Esophagus mucosa (tissue), 1 donor: ENCODE data around the gene PSMG3. TPM values are rescaled to one million over a fixed set of nuclear protein-coding genes. Genes with fewer than 3 reads are reported as not detected.
A peak's percentile ranks its signal among the peaks of the same experiment; 100 is the strongest.

Experiments used
- ATAC-seq: fragments of 200-7000 bp; cut with Tn5 transposase; one replicate; pipeline ENCODE4 v1.9.1; 2020
- total RNA-seq: library from RNA; stranded (reverse); gene quantifications from one replicate; pipeline ENCODE4 v1.2.4, GENCODE V29; 2023
- donor health status: DM: yes; HTN: yes; CAD: no.

PSMG3 gene
- total RNA-seq, 1 donor from 2014 or later, result 39.8 TPM

DNA sequence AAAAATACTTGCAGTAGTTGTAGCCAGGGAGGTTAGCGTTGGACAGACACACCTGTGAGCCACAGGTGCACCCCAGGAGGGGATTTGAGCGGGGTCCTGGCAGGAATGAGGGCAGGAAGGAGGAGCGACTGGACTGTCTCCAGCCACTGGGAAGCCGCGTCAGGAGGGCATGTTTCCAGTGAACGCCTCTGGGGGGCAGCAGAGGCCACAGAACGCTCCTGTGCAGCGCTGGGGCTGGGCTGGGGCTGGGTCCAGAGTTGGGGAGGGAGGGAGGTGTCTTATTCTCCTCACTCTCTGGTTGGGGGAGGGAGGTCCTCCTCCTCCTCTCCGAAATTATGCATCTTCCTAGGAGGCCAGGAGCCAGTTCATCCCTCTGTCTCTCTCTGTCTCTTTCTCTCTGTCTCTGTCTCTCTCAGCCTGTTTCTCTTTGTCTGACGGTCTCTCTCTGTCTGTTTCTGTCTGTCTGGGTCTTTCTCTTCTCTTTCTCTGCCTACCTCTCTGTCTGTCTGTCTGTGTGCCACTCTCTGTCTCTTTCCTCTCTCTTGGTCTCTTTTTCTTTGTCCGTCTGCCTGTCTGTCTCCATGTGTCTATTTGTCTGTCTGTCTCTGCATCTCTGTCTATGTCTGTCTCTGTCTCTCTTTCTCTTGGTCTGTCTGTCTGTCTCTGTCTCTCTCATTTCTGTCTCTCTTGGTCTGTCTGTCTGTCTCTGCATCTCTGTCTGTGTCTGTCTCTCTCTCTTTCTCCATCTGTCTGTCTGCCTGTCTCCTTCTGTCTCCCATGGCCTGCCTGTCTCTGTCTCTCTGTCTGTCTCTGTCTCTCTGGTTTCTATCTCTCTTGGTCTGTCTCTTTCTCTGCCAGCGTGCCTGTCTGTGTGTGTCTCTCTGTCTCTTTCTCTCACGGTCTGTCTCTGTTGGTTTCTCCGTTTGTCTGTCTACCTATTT is 9.9 kb upstream of the PSMG3 start:
- ATAC-seq, result peak; percentile 83

GRCh38 chr7:1578513-1578912 is 8.7 kb upstream of the PSMG3 start:
- no peak for ATAC-seq

DNA sequence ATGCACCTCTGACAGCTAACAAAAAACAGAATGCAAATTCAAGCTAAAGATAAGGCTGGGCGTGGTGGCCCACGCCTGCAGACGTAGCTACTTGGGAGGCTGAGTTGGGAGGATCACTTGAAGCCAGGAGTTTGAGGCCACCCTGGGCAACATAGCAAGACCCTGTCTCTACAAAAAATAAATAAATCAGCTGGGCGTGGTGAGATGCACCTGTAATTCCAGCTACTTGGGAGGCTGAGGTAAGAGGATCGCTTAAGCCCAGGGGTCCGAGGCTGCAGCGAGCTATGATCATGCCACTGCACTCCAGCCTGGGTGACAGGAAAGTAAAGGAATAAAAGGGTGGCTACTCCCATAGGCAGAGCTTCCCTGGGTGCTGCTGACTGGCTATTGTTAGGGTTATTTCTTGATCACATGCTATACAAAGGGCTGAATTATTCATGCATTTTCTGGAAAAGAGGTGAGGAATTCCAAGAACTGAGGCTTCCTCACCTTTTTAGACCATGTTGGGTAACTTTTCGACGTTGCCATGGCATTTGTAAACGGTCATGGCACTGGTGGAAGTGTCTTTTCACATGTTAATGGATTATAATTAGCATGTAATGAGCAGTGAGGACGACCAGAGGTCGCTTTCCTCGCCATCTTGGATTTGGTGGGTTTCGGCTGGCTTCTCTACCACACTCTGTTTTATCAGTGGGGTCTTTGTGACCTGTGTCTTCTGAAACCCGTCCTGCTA is 6.9 kb upstream of the PSMG3 start:
- ATAC-seq, result no peak

GRCh38 chr7:1575809-1576208 is 6.0 kb upstream of the PSMG3 start:
- no peak for ATAC-seq

GRCh38 chr7:1572111-1572822 is 2.4 kb upstream of the PSMG3 start:
- no peak for ATAC-seq

DNA sequence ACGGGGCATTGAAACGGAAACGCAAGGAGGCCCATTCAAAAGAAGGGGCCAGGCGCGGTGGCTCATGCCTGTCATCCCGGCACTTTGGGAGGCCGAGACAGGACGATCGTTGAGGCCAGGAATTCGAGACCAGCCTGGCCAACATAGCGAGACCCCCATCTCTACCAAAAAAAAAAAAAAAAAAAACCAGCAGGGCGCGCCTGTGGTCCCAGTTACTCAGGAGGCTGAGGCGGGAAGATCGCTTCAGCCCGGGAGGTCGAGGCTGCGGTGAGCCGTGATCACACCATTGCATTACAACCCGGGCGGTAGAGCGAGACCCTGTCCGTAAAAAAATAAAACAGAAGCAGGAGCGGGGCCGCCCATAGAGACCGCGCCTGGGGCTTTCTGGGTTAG is 396 bp downstream of the PSMG3 start:
- ATAC-seq, result no peak

GRCh38 chr7:1569016-1569415 is 816 bp downstream of the PSMG3 start:
- ATAC-seq, result peak; percentile 1

GRCh38 chr7:1567896-1568510 is 1.8 kb downstream of the PSMG3 start:
- peak; percentile 50 for ATAC-seq

DNA sequence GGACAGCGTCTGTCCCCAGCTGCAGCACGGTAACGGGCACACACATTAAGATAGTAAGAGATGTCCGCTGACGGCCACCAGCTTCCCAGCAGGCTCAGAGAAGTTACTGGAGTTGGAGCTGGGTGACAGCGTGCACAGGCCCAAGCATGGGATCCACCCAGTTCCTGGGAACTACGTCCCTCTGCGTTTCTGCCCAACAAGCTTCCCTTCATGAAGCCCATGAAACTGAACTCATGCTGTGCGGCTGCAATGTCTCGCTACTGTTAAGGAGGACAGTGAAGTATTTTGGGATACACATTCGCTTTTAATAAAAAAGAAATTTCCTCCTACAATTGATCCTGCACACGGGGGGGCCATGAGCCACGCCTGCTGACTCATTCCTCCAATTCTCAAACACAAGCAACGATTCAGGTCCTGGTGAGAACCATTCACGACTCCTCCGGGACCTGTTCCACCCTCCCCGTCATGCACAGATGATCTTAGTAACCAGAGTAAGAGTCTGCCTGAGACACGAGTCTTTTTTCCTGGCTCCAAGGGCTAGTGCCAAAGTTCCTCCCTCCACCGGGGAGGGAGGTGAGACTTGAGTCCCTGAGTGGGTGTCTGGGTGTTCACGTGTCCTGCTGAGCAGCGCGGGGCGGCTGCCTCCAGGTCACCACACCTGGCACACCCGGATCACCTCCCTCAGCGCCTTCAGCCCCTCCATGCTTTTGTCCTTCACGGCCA is 2.6 kb downstream of the PSMG3 start:
- ATAC-seq, result peak; percentile 77

GRCh38 chr7:1566687-1567048 is 3.2 kb downstream of the PSMG3 start:
- ATAC-seq, result peak; percentile 2

DNA sequence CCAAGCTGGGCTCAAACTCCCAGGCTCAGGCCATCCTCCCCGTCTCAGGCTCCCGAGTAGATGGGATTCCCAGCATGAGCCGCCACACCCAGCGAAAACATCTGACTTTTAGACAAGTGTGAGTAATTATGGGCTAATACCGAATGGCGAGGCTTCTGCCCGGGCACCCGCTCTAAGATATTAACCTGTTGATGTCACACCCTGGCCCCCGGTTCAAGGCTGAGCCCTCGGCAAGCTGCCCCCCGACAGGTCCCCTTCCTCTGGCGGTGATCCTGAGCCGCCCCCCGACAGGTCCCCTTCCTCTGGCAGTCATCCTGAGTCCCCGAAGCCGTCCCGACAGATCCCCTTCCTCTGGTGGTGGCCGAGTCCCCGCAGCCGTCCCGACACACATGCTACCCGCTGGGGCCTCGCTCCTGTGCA is 5.2 kb downstream of the PSMG3 start:
- peak; percentile 7 for ATAC-seq

GRCh38 chr7:1563981-1564602 is 5.7 kb downstream of the PSMG3 start:
- ATAC-seq, result no peak

DNA sequence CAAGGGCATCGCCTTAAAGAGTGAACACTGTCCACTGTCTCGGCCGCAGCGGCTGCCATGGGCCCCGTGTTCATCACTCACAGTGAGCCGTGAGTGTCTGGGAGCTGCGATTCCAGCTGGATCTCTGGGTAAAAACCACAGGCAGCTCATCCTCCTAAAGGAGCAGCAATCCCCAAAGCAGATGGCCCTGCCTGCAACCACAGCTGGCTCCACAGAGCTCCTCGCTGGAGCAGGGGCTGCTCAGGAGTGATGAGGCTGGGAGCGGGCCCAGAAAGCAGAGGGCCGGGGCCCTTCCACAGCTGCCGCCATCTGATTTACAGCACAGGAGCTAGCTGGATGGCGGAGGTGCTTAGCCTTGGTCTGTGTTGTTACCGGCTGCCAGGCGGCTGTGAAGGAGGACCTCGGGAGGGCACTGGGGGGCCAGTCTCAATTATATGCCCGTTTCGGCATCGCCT is 7.2 kb downstream of the PSMG3 start:
- ATAC-seq, result no peak

DNA sequence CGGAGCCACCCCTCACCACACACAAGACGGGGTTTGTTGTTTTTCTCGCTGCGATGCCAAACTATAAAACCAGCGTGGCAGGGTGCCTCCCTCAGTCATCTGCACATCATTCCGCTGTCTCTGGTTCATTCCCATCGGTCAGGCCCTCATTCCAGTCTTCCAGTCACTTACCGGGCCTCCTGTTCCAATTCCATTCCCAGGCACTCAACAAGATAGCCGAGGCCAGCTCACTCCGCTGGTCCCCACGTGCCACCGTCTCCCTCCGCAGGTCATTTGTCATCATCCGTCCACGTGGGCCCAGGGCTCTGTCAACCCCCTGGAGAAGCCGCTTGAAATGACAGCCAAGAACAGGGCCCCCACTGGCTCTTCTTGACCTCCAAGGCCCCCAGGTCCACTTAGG is 7.7 kb downstream of the PSMG3 start:
- ATAC-seq, result no peak

- no peak for ATAC-seq
These were observed 8.5 kb downstream of the PSMG3 start for GRCh38 chr7:1561036-1561940.

- peak; percentile 30 for ATAC-seq
These were observed 9.2 kb downstream of the PSMG3 start for GRCh38 chr7:1560620-1561031.

GRCh38 chr7:1559626-1560590 is 9.9 kb downstream of the PSMG3 start:
- ATAC-seq, result peak; percentile 53

DNA sequence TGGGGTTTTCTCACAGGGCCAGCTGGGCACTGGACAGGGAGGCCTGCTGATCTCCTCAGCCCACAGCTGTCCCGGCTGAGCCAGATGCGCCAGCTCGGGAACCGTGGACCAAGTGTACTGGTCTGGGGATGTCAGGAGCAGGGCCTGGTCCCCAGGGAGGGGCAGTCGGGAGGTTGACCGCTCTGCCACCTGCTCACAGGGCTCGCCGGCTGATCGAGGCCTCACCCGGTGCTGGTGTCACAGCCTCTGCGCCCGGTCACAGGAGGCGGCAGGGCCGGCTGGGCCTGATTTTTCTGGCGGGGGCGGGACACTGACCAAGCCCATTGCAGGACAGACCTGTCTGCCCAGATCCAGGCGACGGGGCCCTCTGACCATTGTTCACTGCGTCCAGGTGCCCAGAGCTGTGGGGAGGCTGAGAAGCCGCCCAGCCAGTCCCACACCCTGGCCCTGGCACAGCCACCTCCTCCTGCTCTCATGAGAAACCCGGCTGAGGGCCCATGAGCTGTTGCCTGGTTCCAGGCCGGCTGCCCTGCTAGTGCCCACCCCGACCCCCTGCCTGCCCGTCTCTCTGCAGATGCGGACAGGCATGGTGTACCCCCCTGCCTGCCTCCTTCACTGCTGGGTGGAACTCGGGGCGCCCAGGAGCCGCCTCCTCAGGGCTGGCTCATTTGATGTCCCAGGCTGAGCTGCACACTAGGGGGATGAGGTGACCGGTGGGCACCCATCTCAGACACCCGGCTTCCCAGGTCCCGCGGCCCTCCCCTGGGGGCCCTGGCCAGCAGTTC is 10.8 kb downstream of the PSMG3 start:
- peak; percentile 70 for ATAC-seq
